ENCODE results near the gene DBN1.

Gene DBN1

GRCh38 chr5:177474846-177475562, 1.6 kb upstream of the DBN1 start:
- peaks cover 20% of the 10 kb centered on the region for H3K4me1 ChIP-seq (ENCODE audit: control insufficient read depth, low read depth, low read length)
- H3K79me1 ChIP-seq (ENCODE audit: low read length) = peaks cover 13% of the 10 kb centered on the region
- WGBS (ENCODE audit: extremely low coverage, insufficient coverage, low lambda C conversion rate) = no CpG with 5 or more reads among the region's 4 CpGs

GRCh38 chr5:177474002-177474476, 605 bp upstream of the DBN1 start:
- Histone ChIP-seq H2BK15ac (replicated peaks; ENCODE audit: low read depth) (no peak overlapping the region), H3K27ac (ENCODE audit: low read depth, low read length) (no peak overlapping the region), H3K27me3 (ENCODE audit: insufficient read depth, low read length, poor library complexity) (no peaks in the 10 kb centered on the region), H3K23ac (ENCODE audit: low read length) (peak overlapping the region; percentile 20), H3K79me2 (ENCODE audit: control insufficient read depth, insufficient read depth, low read length) (peaks cover 39% of the 10 kb centered on the region), H3K36me3 (ENCODE audit: control insufficient read depth, insufficient read depth, low read length) (no peaks in the 10 kb centered on the region), H2AK5ac (ENCODE audit: low read length) (peak overlapping the region; percentile 1), H4K8ac (ENCODE audit: low read depth, low read length) (no peak overlapping the region), H3K18ac (ENCODE audit: low read length) (no peak overlapping the region), H2BK5ac (ENCODE audit: low read length) (no peak overlapping the region), H3K4me3 (ENCODE audit: low read length) (no peak overlapping the region), H2BK120ac (ENCODE audit: low read depth, low read length) (no peak overlapping the region), H3K4ac (ENCODE audit: low read depth, low read length) (no peak overlapping the region), H3K79me1 (ENCODE audit: low read length) (peaks cover 20% of the 10 kb centered on the region), H3K4me2 (ENCODE audit: low read length) (peak overlapping the region; percentile 16), H3K4me1 (ENCODE audit: control insufficient read depth, low read depth, low read length) (peaks cover 24% of the 10 kb centered on the region), H4K5ac (ENCODE audit: low read length) (no peak overlapping the region), H3K9ac (ENCODE audit: low read length) (peak overlapping the region; percentile 51), H3K56ac (ENCODE audit: low read length) (peak overlapping the region; percentile 72)
- peak; percentile 58 for DNase-seq
- WGBS (ENCODE audit: extremely low coverage, insufficient coverage, low lambda C conversion rate) = no CpG with 5 or more reads among the region's 7 CpGs

More at GRCh38 chr5:177474846-177475562, 1.6 kb upstream of the DBN1 start:
- H3K9ac ChIP-seq (ENCODE audit: low read length) = no peak overlapping the region
- H3K4me2 ChIP-seq (ENCODE audit: low read length) = no peak overlapping the region
- H3K27me3 ChIP-seq (ENCODE audit: insufficient read depth, low read length, poor library complexity) = no peaks in the 10 kb centered on the region
- H3K79me2 ChIP-seq (ENCODE audit: control insufficient read depth, insufficient read depth, low read length) = peaks cover 29% of the 10 kb centered on the region
- H2BK120ac ChIP-seq (ENCODE audit: low read depth, low read length) = no peak overlapping the region
- no peak overlapping the region for H2BK5ac ChIP-seq (ENCODE audit: low read length)
- no peak overlapping the region for H4K8ac ChIP-seq (ENCODE audit: low read depth, low read length)
- H3K36me3 ChIP-seq (ENCODE audit: control insufficient read depth, insufficient read depth, low read length) = no peaks in the 10 kb centered on the region
- no peak overlapping the region for H2BK15ac ChIP-seq (replicated peaks; ENCODE audit: low read depth)
- no peak overlapping the region for H3K18ac ChIP-seq (ENCODE audit: low read length)
- peak overlapping the region; percentile 37 for H3K56ac ChIP-seq (ENCODE audit: low read length)
- no peak overlapping the region for H3K23ac ChIP-seq (ENCODE audit: low read length)
- H3K4ac ChIP-seq (ENCODE audit: low read depth, low read length) = no peak overlapping the region
- DNase-seq = no peak
- no peak overlapping the region for H3K27ac ChIP-seq (ENCODE audit: low read depth, low read length)
- H3K4me3 ChIP-seq (ENCODE audit: low read length) = no peak overlapping the region
- peak overlapping the region; percentile 89 for H2AK5ac ChIP-seq (ENCODE audit: low read length)
- no peak overlapping the region for H4K5ac ChIP-seq (ENCODE audit: low read length)

- peak overlapping the region; percentile 87 for H3K4me3 ChIP-seq (ENCODE audit: low read length)
- no peaks in the 10 kb centered on the region for H3K27me3 ChIP-seq (ENCODE audit: insufficient read depth, low read length, poor library complexity)
- no peak overlapping the region for H4K5ac ChIP-seq (ENCODE audit: low read length)
- H3K27ac ChIP-seq (ENCODE audit: low read depth, low read length) = peak overlapping the region; percentile 89
- peak overlapping the region; percentile 94 for H3K18ac ChIP-seq (ENCODE audit: low read length)
- peaks cover 24% of the 10 kb centered on the region for H3K79me1 ChIP-seq (ENCODE audit: low read length)
- H3K4me1 ChIP-seq (ENCODE audit: control insufficient read depth, low read depth, low read length) = peaks cover 26% of the 10 kb centered on the region
- peaks cover 45% of the 10 kb centered on the region for H3K79me2 ChIP-seq (ENCODE audit: control insufficient read depth, insufficient read depth, low read length)
- DNase-seq = peak; percentile 56
- peak overlapping the region; percentile 17 for H4K8ac ChIP-seq (ENCODE audit: low read depth, low read length)
- peak overlapping the region; percentile 23 for H2BK120ac ChIP-seq (ENCODE audit: low read depth, low read length)
- H3K4ac ChIP-seq (ENCODE audit: low read depth, low read length) = peak overlapping the region; percentile 98
- peak overlapping the region; percentile 97 for H3K56ac ChIP-seq (ENCODE audit: low read length)
- H3K4me2 ChIP-seq (ENCODE audit: low read length) = peak overlapping the region; percentile 72
- peak overlapping the region; percentile 59 for H3K23ac ChIP-seq (ENCODE audit: low read length)
- H3K36me3 ChIP-seq (ENCODE audit: control insufficient read depth, insufficient read depth, low read length) = no peaks in the 10 kb centered on the region
- H2BK5ac ChIP-seq (ENCODE audit: low read length) = peak overlapping the region; percentile 66
- no CpG with 5 or more reads among the region's 93 CpGs for WGBS (ENCODE audit: extremely low coverage, insufficient coverage, low lambda C conversion rate)
- H3K9ac ChIP-seq (ENCODE audit: low read length) = peak overlapping the region; percentile 94
- H2AK5ac ChIP-seq (ENCODE audit: low read length) = no peak overlapping the region
- H2BK15ac ChIP-seq (replicated peaks; ENCODE audit: low read depth) = no peak overlapping the region
Measured at GRCh38 chr5:177472460-177473442, 683 bp downstream of the DBN1 start.

- no peak for DNase-seq
- no CpG with 5 or more reads among the region's 14 CpGs for WGBS (ENCODE audit: extremely low coverage, insufficient coverage, low lambda C conversion rate)
Measured at GRCh38 chr5:177471610-177472356, 1.7 kb downstream of the DBN1 start.

GRCh38 chr5:177470759-177471536, 2.5 kb downstream of the DBN1 start:
- peaks cover 17% of the 10 kb centered on the region for H3K36me3 ChIP-seq (ENCODE audit: control insufficient read depth, insufficient read depth, low read length)

More at GRCh38 chr5:177471610-177472356, 1.7 kb downstream of the DBN1 start:
- H2AK5ac ChIP-seq (ENCODE audit: low read length) = no peak overlapping the region
- peaks cover 26% of the 10 kb centered on the region for H3K4me1 ChIP-seq (ENCODE audit: control insufficient read depth, low read depth, low read length)
- peak overlapping the region; percentile 59 for H3K23ac ChIP-seq (ENCODE audit: low read length)
- no peak overlapping the region for H4K5ac ChIP-seq (ENCODE audit: low read length)
- H3K27ac ChIP-seq (ENCODE audit: low read depth, low read length) = no peak overlapping the region
- H2BK5ac ChIP-seq (ENCODE audit: low read length) = no peak overlapping the region
- peak overlapping the region; percentile 78 for H3K4me3 ChIP-seq (ENCODE audit: low read length)
- H3K79me1 ChIP-seq (ENCODE audit: low read length) = peaks cover 26% of the 10 kb centered on the region
- peak overlapping the region; percentile 97 for H3K56ac ChIP-seq (ENCODE audit: low read length)
- H3K18ac ChIP-seq (ENCODE audit: low read length) = peak overlapping the region; percentile 94
- peak overlapping the region; percentile 72 for H3K4me2 ChIP-seq (ENCODE audit: low read length)
- no peak overlapping the region for H4K8ac ChIP-seq (ENCODE audit: low read depth, low read length)
- H3K4ac ChIP-seq (ENCODE audit: low read depth, low read length) = no peak overlapping the region
- H3K9ac ChIP-seq (ENCODE audit: low read length) = peak overlapping the region; percentile 94
- peaks cover 45% of the 10 kb centered on the region for H3K79me2 ChIP-seq (ENCODE audit: control insufficient read depth, insufficient read depth, low read length)
- H2BK120ac ChIP-seq (ENCODE audit: low read depth, low read length) = no peak overlapping the region
- peaks cover 9% of the 10 kb centered on the region for H3K36me3 ChIP-seq (ENCODE audit: control insufficient read depth, insufficient read depth, low read length)
- no peak overlapping the region for H2BK15ac ChIP-seq (replicated peaks; ENCODE audit: low read depth)
- H3K27me3 ChIP-seq (ENCODE audit: insufficient read depth, low read length, poor library complexity) = no peaks in the 10 kb centered on the region

More at GRCh38 chr5:177470759-177471536, 2.5 kb downstream of the DBN1 start:
- Histone ChIP-seq H3K9ac (ENCODE audit: low read length) (peak overlapping the region; percentile 37), H3K56ac (ENCODE audit: low read length) (peak overlapping the region; percentile 27), H3K27ac (ENCODE audit: low read depth, low read length) (no peak overlapping the region), H3K79me1 (ENCODE audit: low read length) (peaks cover 31% of the 10 kb centered on the region), H2AK5ac (ENCODE audit: low read length) (no peak overlapping the region), H4K8ac (ENCODE audit: low read depth, low read length) (no peak overlapping the region), H2BK15ac (replicated peaks; ENCODE audit: low read depth) (no peak overlapping the region), H3K4me1 (ENCODE audit: control insufficient read depth, low read depth, low read length) (peaks cover 26% of the 10 kb centered on the region), H3K23ac (ENCODE audit: low read length) (no peak overlapping the region), H4K5ac (ENCODE audit: low read length) (no peak overlapping the region), H3K4me3 (ENCODE audit: low read length) (no peak overlapping the region), H2BK5ac (ENCODE audit: low read length) (no peak overlapping the region), H3K4me2 (ENCODE audit: low read length) (no peak overlapping the region), H3K79me2 (ENCODE audit: control insufficient read depth, insufficient read depth, low read length) (peaks cover 45% of the 10 kb centered on the region), H3K18ac (ENCODE audit: low read length) (no peak overlapping the region), H3K27me3 (ENCODE audit: insufficient read depth, low read length, poor library complexity) (no peaks in the 10 kb centered on the region), H3K4ac (ENCODE audit: low read depth, low read length) (no peak overlapping the region), H2BK120ac (ENCODE audit: low read depth, low read length) (no peak overlapping the region)
- WGBS (ENCODE audit: extremely low coverage, insufficient coverage, low lambda C conversion rate) = no CpG with 5 or more reads among the region's 10 CpGs
- peak; percentile 76 for DNase-seq

Data from mesendoderm (in vitro differentiated cells).